HG03103 (cell line): ENCODE results near the gene DDTL.
A peak's percentile ranks its signal among the peaks of the same experiment; 100 is the strongest.
"Not testable (repeated sequence)": the region's sequence is repeated elsewhere in the genome, so short reads cannot be mapped to it uniquely, and the experiment has no call there.

Source experiments
- ATAC-seq: cut with Tn5 transposase; IDR thresholded peaks from one replicate; pipeline ENCODE4 v1.9.1; 2021; ENCODE audit warnings: low read depth; ENCODE audit not compliant: unreplicated experiment

The DDTL gene

GRCh38 chr22:23966568-23966967, at the start of gene DDTL:
Gene DDTL, plus strand, starts transcription at chr22:23966888. Its CDS starts 27 bp downstream, at chr22:23966915.
- ATAC-seq, result peak; percentile 91

DNA sequence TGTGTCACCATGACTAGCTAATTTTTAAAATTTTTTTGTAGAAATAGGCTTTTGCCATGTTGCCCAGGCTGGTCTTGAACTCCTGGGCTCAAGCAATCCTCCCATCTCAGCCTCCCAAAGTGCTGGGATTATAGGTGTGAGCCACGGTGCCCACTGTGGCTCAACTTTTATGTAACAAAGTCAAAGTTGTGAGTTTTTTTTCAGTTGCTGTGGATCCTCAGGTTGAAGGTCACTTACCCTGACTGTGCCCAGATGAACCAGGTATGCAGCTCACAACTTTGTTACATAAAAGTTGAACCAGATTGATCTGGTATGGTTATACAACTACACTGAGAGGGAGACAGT, 46.4 kb upstream of the DDTL start:
- ATAC-seq, result not testable (repeated sequence)

- not testable (repeated sequence) for ATAC-seq
Observed at GRCh38 chr22:23921586-23922201, 45.0 kb upstream of the DDTL start.

DNA sequence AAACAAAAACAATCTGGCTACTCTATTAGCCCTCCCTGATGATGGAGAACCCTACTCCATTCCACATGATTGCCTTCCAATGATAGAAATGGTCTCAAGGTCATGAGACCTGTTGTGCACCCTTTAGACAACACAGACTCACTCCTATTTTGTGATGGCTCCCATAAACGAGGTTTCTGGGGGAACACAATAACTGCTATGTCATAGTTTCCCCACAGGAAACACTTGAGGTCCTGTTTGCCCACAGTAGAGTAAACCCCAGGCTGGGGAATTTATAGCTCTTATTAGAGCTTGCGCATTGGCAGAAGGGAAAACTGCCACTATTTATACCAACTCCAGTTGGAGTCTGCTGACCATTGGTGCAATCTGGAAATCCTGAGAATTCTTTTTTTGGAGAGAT, 43.8 kb upstream of the DDTL start:
- no peak for ATAC-seq

DNA sequence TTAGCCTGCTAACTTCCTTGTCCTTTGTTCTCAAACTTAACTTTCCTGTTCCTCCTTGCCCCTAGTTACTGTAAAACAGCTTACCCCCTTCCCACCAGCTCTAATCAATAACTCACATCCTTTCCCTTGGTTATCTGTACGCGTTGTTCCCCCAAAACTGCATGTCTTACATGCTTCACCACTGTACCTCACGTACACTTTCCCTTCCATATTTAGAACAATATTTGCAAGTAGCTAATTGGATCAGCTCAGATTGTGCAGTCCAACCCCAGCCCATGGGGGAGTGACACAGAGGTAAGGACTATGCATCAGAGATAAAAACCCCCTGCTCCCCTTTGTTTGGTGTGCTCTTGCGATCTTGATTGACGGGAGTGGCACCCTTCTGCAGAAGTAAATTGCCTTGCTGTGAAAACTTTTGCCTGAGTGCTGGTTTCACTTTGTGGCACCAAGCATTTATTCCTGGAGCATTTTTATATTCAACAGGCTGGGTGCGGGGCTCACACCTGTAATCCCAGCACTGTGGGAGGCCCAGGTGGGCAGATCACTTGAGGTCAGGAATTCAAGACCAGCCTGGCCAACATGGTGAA, 41.6 kb upstream of the DDTL start:
- no peak for ATAC-seq

DNA sequence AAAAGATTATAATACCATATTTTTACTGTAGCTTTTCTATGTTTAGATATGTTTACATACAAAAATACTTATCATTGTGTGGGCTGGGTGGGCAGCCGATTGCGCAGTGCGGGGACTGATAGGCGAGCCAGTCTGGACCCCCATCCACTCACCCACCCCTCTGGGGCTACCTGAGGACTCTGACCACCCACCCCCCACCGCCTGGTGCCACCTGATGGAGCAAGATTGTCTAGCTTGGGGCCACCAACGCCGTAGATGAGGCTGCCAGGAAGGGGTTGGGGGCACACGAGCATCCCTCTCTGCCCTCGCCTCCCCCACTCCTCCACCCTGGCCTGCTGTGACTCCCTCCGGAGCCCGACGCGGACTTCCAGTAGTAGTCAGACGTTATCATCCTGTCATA, 40.1 kb upstream of the DDTL start:
- no peak for ATAC-seq

- ATAC-seq, result no peak
Observed at GRCh38 chr22:23938328-23939016, 28.2 kb upstream of the DDTL start.

GRCh38 chr22:23939017-23939357, 27.7 kb upstream of the DDTL start:
- no peak for ATAC-seq

DNA sequence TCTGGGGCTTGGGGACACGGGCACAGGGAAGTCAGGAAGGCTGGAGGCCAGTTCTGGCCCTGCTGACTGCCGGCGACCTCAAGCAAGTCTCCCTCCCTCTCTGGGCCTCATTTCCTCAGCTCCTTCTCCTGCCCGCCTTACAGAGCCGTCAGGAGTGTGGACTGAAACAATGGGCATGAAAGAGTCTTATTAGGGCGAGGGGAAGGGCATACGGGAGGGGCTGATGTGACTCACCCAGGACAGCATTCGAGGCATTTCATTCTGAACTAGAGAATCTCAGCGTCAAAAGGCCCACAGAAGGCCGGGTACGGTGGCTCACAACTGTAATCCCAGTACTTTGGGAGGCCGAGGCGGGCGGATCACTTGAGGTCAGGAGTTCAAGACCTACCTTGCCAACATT, 26.5 kb upstream of the DDTL start:
- not testable (repeated sequence) for ATAC-seq

DNA sequence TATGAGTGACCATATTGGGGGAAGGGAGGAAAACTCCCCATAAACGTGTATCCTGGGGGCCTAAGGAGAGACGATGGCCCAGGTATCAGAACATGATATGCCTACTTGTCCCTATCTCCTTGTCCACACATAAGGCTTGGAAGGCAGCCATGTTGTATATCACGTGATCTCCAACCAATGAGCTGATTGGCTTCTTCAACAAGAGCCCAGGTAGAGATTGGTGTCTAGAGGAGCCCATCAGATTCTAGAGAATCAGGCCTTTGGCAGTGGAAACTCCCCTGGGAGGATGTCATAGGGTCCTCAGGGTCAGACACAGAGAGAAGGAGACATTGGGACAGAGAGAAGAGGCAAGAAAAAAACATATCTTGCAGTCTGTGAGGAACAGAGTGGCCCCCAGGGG, 19.3 kb upstream of the DDTL start:
- ATAC-seq, result not testable (repeated sequence)

- not testable (repeated sequence) for ATAC-seq
Observed at GRCh38 chr22:23949764-23950163, 16.9 kb upstream of the DDTL start.

GRCh38 chr22:23951383-23951782, 15.3 kb upstream of the DDTL start:
- ATAC-seq, result not testable (repeated sequence)

DNA sequence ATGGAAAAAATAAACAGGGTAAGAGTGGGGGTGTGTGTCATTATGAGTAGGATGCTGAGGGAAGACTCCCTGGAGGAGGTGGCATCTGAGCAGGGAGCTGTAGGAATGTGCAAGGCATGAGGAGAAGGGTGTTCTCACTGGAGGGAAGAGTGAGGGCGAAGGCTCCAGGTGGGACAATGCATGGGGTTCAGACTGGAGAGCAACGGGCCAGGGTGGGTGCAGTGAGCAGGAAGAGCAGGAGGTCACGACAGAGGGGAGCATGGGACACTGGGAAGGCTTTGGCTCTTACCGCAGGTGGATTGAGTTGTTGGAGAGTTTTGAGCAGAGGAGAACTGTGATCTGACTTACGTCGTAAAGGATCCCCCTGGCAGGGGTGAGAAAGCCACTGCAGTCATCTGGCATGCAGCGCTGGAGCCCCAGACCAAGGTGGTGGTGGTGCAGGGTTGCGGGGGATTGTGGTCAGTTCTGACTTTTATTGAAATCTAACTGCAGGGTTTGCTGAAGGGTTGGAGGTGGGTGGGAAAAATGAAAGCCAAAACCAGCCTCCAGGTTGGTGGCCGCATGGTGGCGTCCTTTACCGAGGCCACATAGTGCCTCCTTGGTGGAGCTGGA, 13.8 kb upstream of the DDTL start:
- ATAC-seq, result not testable (repeated sequence)

GRCh38 chr22:23953485-23953884, 13.2 kb upstream of the DDTL start:
- not testable (repeated sequence) for ATAC-seq

- ATAC-seq, result not testable (repeated sequence)
Observed at GRCh38 chr22:23954193-23954990, 12.3 kb upstream of the DDTL start.

GRCh38 chr22:23954991-23955305, 11.7 kb upstream of the DDTL start:
- not testable (repeated sequence) for ATAC-seq

GRCh38 chr22:23955886-23956285, 10.8 kb upstream of the DDTL start:
- not testable (repeated sequence) for ATAC-seq

GRCh38 chr22:23956301-23956900, 10.3 kb upstream of the DDTL start:
- not testable (repeated sequence) for ATAC-seq

DNA sequence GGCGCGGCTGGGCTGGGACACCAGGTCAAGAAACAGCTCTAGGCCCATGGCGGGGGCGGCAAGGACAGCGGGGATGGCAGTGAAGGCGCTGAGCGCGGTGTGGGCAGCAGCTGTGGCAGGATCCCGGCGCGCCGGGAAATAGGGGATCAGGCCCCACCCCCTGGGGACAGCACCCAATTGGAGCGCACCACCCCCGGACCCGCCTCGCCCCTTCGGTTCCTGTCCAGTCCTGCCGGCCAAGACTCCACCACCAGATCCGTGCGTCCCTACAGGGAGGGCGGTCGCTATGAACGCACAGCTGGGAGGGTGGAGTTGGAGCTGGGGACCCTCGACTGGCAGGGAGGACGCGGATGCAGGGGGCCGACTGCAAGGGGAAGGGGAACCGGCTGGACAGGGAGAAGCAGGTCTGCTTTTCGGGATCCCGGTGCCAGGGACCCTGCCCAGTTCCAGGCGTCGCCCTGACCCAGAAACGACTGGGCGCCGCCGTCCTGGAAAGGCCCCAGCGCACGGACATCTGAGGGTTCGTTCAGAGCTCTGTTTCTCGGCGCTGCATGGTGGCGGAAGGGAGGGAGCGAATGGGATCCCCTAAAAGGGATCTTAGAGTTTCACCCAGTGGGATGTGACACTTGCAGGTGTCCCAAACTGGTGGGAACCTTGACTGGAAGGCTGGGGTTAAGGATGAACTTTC, 5.5 kb upstream of the DDTL start, which contains the start of gene GSTT2B:
Gene GSTT2B, minus strand, starts transcription at position 112 of the 688 bp plus-strand sequence. Its CDS starts 64 bp downstream, at position 48.
- ATAC-seq, result not testable (repeated sequence)

DNA sequence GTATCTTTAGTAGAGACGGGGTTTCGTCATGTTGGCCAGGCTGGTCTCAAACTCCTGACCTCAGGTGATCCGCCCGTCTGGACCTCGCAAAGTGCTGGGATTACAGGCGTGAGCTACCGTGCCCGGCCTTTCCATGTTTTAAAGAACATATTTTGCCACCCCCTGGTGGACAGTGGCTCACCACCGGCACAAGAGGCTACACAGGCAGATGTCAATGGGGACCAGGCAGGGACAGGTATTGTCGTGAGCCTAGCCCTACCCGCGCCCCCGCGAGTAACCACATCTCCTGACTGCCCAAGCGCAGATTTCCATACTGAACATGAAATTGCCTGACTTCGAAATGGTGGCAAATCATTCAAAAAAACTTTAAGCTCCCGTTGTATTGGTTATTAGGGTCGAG, 594 bp upstream of the DDTL start:
- not testable (repeated sequence) for ATAC-seq
